RPMI7951 (cell line): Measurements from ENCODE around the gene MYO5A. TPM values are rescaled to one million over a fixed set of nuclear protein-coding genes. Genes with fewer than 3 reads are reported as not detected.
"Not testable (repeated sequence)": the region's sequence is repeated elsewhere in the genome, so short reads cannot be mapped to it uniquely, and the experiment has no call there.

ENCODE experiments used
- DNase-seq: peaks from one replicate; pipeline ENCODE4 v3.0.0-alpha.2; 2012; ENCODE audit warnings: low read depth
- total RNA-seq: library from RNA; depleted of rRNA; stranded (reverse); fragments of >200 nt; shearing (Covaris generic); gene quantifications from 2 replicates; pipeline ENCODE4 v1.2.3, GENCODE V29; 2014

MYO5A gene
- total RNA-seq, 1 experiment from 2014 or later = 49.1 TPM

- DNase-seq = no peak
Measured at GRCh38 chr15:52463638-52464037, 65.0 kb downstream of the MYO5A start.

- no peak for DNase-seq
Measured at GRCh38 chr15:52462806-52463360, 65.8 kb downstream of the MYO5A start.

GRCh38 chr15:52459701-52460100, 69.0 kb downstream of the MYO5A start:
- DNase-seq = not testable (repeated sequence)

- not testable (repeated sequence) for DNase-seq
Measured at GRCh38 chr15:52459265-52459664, 69.4 kb downstream of the MYO5A start.

- no peak for DNase-seq
Measured at GRCh38 chr15:52448011-52448890, 80.4 kb downstream of the MYO5A start.

GRCh38 chr15:52445954-52446353, 82.7 kb downstream of the MYO5A start:
- no peak for DNase-seq

- no peak for DNase-seq
Measured at GRCh38 chr15:52445553-52445952, 83.1 kb downstream of the MYO5A start.

GRCh38 chr15:52443205-52443604, 85.5 kb downstream of the MYO5A start:
- DNase-seq = not testable (repeated sequence)

- DNase-seq = no peak
Measured at GRCh38 chr15:52441841-52442240, 86.8 kb downstream of the MYO5A start.

GRCh38 chr15:52440946-52441345, 87.7 kb downstream of the MYO5A start:
- DNase-seq = no peak

GRCh38 chr15:52440414-52440813, 88.3 kb downstream of the MYO5A start:
- peak; percentile 69 for DNase-seq

- no peak for DNase-seq
Measured at GRCh38 chr15:52439470-52439869, 89.2 kb downstream of the MYO5A start.

GRCh38 chr15:52439042-52439441, 89.6 kb downstream of the MYO5A start:
- not testable (repeated sequence) for DNase-seq

- peak; percentile 25 for DNase-seq
Measured at GRCh38 chr15:52438047-52438446, 90.6 kb downstream of the MYO5A start.

GRCh38 chr15:52437646-52438045, 91.0 kb downstream of the MYO5A start:
- DNase-seq = no peak

- DNase-seq = no peak
Measured at GRCh38 chr15:52436981-52437380, 91.7 kb downstream of the MYO5A start.

GRCh38 chr15:52434885-52435284, 93.8 kb downstream of the MYO5A start:
- DNase-seq = no peak

GRCh38 chr15:52428297-52428696, 100.4 kb downstream of the MYO5A start:
- peak; percentile 10 for DNase-seq

- DNase-seq = peak; percentile 88
Measured at GRCh38 chr15:52427804-52428203, 100.9 kb downstream of the MYO5A start.

- no peak for DNase-seq
Measured at GRCh38 chr15:52424856-52425431, 103.7 kb downstream of the MYO5A start.

GRCh38 chr15:52423852-52424251, 104.8 kb downstream of the MYO5A start:
- DNase-seq = no peak

- no peak for DNase-seq
Measured at GRCh38 chr15:52422001-52422400, 106.7 kb downstream of the MYO5A start.

- DNase-seq = no peak
Measured at GRCh38 chr15:52421029-52421428, 107.7 kb downstream of the MYO5A start.
